Breast epithelium (tissue), 3 donors: ENCODE data around the gene TJP2.

Source experiments
- CTCF ChIP-seq, 3 donors: fragments of 450-650 bp; IDR thresholded peaks; one replicate each; pipeline ENCODE4 v1.5.1; 2016 to 2017; ENCODE audit warnings: antibody characterized with exemption in 3 of 3, mild to moderate bottlenecking in 3 of 3, moderate library complexity in 3 of 3
- POLR2A ChIP-seq: fragments of 450-650 bp; IDR thresholded peaks from one replicate; pipeline ENCODE4 v1.6.1; 2016; ENCODE audit warnings: antibody characterized with exemption, mild to moderate bottlenecking, moderate library complexity
- POLR2AphosphoS5 ChIP-seq, 3 donors: sonication (generic); formaldehyde crosslinking; IDR thresholded peaks; one replicate each; pipeline ENCODE4 v1.6.1; 2017; ENCODE audit warnings: antibody characterized with exemption in 3 of 3

GRCh38 chr9:69158471-69158870, 15.6 kb upstream of the TJP2 start:
- TF ChIP-seq POLR2AphosphoS5 (IDR thresholded peaks at IDR 0.05) (no peak), CTCF (IDR thresholded peaks at IDR 0.05) (no peak), POLR2A (no peak)
